IPS DF 19.7 (cell line): ENCODE results near the gene RGS19.

ENCODE experiments used
- DNase-seq: peaks from one replicate; pipeline ENCODE4 v3.0.0-alpha.2; 2013; ENCODE audit warnings: low read depth, low spot score

Gene RGS19

DNA sequence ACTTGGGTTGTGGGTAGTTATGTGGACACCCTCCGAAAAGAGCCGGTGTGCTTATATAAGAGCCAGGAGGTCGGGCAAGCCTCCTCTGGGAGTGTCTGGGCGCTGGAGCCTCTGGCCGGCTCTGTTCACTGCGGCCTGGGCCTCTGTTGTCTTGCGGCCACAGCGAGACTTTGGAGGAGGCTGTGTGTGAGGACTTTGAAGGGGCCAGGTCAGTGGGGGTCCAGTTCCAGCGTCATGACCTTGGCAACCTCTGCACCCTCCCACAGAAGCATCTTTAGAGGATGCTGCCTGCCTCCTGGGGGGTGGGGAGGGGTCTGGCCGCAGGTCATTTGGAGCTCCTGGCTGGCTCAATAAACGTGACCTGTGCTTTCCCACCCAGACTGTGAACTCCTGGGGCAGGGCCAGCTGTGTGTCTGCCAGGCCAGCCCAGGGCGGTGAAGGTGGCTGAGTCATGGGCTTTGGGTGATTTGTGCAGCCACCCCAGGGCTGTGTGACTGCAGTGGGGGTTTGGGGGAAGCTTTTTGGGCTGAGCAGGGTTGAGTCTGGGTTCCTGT lies 15.1 kb downstream of the RGS19 start:
- DNase-seq: no peak

DNA sequence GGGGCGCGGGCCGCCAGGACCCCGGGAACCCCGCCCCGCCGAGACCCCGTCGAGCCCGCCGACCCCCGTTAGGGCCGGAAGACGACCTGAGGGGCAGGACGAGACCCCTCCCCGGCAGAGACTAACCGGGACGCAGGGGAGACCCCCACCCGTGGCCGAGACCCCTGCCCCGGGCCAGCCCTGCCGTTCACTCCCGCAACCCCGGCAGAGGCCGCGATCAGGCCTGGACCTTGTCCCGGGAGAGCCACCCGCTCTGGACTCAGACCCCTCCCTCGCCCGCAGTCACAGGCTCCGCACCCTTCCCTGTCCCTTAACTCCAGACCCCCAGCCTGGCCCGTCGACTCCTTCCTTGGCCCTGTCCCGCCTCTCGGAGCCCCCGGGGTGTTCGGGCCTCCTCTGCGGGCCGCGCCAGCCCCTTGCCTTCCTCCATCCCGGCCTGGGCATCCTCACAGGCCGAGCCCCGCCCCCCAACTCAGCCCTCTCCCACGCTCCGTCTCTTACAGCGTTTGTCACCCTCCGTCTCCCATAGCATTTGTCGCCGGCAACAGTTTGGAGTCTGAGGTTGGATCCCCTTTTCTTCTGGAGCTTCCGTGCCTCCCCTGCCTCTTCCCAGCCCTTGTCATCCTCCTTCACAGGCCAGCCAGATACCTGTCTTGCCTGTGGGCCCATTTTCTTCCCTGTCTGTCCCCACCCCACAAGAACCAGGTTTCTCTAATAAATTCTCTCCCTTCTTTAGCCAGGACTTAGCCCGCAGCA lies 15.8 kb downstream of the RGS19 start:
- no peak for DNase-seq

DNA sequence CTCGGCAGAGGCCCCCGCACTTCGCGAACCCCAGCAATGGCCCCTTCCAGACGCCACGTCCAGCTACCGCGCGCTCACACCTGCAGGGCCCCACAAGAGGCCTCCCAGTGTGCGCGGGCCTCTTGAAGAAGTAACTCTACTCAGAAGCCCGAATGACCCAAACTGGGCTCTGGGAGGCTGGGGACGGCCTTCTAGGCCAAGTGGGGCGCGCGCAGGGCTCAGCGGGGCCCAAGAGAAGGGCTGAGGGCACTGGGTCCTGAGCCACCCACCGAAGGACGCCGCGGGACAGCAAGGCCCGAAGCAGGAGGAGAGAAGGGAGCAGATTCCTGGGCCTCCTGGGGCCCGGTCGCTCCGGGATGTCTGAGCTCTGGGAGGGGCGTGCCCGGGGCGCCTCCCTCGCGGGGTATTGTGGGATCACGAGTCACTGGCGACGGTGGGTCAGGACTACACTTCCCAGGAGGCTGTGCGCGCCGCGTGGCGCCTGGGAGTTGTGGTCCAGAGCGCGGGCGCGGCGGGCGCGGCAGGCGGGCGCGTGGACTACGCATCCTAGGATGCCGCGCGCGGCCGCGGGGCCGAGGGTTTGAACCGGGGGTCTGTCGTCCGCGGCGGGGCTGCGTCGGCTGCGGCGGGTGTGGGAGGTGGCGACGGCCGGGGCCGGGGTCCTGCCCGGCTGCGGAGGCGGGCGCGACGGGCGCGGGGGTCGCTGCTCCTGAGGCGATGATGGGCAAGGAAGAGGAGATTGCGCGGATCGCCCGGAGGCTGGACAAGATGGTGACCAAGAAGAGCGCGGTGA lies 16.5 kb downstream of the RGS19 start, which contains the start of gene TCEA2:
Gene TCEA2, plus strand, starts transcription at position 603 of the 793 bp plus-strand sequence. Its CDS starts 115 bp downstream, at position 718.
- peak; percentile 80 for DNase-seq

DNA sequence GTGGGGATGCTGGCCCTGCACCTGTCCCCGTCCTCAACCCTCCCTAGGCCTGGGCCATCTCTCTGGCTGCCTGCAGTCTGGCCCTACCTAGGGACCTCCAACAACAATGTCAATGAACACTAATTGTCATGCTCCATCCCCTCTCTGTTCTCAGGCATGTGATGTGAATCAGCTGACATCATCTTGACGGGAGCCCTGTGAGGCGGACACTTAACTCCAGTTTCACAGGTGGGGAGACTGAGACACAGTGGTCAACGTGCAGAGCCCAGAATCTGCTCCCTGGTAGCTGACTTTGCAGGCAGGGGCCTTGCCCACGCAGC lies 17.1 kb downstream of the RGS19 start:
- DNase-seq: no peak

DNA sequence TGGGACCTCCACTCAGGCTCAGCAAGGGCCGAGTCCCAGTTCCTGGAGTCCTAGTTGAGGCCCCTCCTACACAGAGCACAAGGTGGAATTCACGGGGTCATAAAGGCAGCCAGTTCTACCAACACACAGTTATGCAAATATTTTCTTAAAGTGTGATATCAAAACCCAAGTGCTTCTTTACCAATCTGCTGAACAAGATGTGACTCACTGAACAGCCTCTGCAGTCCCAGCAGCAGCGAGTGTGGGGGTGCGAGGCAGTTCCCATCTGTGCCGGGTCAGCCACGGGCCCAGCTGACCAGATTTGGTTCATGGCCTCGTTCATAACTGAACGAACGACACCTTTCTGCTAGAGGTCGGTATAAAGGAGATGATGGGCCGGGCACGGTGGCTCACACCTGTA lies 20.8 kb downstream of the RGS19 start:
- DNase-seq: no peak

DNA sequence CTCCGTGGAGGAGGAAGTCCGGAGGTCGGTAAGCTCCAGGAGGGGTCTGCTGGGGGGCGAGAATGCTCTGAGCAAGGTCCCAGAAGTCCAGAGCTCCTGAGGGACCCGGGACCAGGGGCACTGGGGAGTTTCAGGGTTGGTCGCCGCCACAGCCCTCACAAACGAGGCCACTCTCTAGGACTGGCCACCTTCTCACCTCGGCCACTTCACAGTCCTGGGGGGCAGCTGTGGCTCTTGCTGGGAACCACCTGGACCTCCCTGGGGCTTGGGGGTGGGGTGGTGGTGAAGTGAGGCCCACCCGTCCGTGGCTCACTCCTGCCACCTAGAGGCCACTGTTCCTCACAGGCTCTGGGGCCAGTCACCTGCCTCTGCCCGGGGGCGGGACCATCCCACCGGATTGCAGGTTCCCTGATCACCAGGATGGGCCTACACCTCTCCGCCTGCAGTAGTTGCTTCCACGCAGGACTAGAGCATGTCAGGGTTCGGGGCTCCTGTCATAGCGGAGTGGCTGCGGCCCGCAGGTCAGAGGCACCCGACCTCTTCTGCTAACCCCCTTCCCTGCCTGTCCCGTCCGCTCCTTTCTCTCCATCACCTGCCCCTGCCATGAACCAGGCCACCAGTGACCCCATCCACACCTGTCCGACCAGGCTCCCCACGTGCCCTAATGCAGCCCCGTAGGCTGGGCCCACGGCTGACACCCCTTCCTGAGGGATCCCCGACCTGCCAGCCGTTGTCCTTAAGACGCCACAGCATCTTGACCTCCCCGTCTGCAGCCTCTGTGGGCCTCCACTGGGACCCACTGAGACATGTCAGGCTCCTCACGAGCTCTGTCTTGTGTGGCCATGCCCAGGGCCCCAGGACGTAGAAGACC lies 21.5 kb downstream of the RGS19 start:
- DNase-seq: no peak

DNA sequence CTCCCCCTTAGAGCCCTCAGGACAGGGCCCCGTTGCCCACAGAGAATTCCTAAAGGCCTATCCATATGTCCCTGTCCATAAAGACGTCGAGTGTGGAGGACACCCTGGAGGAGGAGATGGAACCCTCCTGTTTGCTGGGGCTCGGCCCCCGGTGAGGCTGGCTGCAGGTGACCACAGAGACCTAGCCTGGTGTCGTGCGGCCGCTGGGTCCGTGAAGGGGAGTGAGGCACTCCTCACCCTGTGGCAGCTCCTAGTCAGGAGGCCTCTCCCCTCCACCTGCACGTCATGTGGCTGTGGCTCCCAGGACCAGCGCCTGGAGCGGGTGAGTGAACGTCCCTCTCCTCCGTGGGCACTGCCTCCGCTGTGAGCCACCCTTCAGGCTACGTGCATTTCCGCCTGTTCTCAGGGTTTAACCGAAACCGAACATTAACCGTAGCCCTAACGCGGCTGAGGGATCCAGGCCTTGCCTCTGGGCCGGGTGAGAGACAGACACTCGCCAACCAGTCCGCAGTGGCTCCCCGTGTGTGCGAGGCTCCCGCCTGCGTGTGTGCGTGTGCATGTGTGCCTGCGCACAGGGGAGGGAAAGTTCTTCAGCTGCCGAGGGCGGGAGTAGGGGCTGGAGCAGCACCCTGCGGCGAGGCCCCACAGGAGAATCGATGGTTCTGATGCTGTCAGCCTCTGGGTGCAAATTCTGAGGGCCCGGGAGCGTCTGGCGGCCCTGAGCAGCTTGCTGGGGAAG lies 22.3 kb downstream of the RGS19 start:
- no peak for DNase-seq

DNA sequence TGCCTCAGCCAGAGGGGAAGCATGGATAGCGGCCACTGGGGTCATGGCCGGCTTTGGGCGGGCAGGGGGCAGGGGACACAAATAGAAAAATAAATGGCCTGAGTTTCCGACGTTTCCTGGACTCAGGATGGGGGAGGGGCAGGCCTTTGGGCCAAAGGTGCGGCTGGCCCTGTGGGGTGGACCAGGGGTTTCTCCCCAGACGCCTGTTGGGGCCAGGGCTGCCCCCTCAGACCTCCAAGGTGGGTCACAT lies 22.8 kb downstream of the RGS19 start:
- no peak for DNase-seq

DNA sequence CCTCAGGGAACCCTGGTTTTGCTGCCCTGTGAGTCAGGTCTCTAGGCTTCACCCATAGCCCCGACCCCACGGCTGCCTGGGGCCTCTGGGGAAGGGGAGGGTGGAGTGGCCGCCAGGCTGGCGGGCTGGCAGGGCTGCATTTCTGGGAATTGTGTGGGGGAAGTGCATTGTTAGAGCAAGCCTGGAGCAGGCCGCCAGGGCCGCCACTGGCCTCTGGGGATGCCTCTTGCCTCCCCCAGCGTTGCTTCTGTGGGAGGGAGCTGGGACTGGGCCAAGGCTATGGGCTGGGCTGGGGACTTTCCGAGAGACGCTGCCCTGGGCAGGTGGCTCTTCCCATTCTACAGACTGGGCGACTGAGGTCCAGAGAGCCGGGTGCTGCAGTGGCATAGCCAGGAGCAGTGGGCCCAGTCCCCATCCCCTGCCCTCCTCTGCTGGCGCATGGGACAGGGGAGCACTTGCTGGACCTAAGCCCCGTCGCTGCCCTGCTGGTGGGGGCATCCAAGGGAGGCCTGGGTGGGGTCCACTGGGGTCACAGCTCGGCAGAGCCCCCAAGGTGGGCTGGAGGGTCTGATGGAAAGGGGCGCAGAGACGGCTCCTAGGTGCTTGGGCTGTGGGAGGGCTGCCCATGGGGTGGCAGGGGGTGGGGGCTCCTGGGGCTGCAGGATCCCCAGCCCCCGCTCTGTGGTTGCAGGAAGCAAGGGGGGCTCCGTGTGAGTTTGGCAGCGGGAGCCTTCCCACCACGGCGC lies 23.3 kb downstream of the RGS19 start:
- no peak for DNase-seq

DNA sequence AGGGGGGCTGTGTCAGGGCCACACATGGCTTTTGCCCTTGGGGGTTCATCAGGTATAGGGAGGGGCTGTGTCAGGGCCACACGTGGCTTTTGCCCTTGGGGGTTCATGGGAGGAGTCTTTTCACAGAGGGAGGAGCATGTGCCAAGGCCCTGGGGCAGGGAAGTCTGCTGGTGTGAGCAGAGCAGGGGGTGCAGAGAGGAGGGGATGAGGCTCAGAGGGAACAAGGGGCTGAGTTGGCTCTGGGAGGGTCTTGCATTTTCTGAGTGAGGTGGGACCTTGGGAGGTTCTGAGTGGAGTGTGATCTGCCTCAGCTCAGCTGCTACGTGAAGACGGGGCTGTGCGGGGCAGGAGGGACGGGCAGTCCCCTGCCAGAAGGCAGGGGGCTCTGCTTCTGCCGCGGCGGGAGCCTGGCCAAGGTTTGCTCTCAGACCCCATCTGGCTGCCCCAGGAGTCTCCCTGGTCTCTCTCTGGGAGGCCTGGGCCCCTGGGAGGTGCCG lies 23.9 kb downstream of the RGS19 start:
- DNase-seq: no peak

DNA sequence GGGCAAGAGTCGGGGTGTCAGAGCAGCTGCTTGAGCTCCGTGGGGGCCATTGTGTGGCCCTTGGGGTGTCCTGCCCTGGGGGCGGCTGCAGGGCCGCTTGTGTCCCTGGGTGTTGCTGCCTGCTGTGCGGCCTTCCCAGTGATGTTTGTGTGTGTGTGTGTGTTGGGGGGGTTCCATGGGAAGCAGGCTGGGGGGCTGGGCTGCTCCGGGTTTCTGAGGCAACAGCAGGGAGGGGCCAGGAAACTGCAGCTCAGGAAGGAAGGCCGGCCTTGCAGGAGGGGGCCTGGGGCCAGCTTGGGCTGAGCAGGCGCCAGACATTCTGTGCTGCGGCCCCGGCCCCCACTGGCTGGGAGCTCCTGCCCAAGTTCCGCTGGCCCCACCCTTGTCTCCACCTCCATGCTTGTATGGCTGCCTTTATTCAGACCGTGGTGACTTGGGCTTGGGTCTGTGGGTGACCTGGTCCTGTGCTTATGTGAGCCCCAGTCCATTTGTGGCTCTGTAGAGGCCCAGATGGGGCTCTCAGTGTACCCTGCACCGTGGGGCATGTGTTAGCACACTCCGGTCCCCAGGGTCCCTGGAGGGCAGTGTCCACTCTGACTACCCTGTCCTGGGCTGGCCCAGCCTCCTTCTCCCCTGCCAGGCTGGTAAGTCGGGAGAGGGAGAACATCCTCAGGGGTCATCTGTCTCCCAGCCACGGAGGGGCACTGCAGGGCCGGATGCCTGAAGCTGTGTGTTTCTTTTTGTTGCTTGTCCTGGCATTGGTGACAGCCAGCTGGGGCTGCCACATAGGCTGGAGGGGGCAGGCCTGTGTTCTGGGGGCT lies 25.3 kb downstream of the RGS19 start:
- DNase-seq: no peak

DNA sequence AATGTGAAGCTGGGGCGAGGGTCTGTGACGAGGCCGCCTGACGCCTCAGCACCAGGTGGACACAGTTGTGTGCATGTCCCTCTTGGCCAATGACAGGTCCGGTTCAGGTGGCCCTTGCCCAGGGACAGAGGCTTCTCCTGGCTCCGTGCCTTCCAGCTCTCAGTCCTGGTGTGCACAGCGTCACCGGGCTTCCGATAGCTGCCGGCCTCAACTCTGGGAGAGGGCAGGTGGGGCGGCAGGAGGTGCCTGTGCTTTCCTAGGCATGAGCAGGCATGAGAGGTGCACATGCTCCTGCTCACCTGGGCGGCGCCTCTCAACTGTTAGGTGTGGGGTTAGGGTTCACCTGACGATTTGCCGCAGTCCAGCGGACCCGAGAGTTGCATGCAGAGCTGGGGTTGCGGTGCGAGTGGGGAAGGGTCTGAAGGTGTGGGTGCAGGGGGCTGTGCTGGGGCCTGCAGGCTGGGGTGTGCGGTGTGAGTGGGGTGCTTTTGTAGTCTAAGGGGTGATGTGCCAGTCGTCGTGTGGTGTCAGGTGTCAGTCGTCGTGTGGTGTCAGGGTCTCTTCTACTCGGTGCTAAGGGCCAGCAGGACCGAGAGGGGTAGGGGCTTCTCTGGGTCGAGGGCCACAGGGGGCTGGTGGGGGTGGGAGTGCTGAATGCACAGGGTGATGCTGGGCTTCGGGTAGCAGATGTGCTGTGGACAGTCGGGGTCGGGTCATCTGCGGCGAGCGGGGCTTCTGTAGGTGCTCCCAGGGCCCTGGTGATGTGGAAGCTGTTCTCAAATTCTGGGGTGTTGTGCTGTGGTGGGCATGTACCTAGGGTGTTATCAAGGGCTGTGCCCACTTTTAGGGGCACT lies 26.1 kb downstream of the RGS19 start:
- DNase-seq: no peak

DNA sequence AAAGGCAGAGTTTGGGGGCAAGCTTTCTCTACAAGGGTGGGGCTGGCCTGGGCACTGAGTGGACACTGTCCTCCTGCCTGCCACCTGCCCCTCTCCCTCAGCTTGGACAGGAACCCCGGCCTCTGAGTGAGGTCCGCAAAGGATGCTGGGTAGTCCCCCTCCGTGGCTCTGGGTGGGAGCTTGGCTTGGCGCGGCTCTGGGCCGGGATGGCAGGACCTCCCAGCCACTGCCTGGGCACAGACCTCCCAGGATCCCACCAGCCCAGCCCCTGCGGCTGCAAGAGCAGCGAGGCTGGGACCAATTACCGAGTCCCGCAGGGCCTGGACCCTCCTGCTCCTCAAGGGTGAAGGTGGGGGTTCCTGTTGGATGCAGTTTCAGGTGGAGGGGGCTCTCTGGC lies 27.0 kb downstream of the RGS19 start:
- DNase-seq: no peak

DNA sequence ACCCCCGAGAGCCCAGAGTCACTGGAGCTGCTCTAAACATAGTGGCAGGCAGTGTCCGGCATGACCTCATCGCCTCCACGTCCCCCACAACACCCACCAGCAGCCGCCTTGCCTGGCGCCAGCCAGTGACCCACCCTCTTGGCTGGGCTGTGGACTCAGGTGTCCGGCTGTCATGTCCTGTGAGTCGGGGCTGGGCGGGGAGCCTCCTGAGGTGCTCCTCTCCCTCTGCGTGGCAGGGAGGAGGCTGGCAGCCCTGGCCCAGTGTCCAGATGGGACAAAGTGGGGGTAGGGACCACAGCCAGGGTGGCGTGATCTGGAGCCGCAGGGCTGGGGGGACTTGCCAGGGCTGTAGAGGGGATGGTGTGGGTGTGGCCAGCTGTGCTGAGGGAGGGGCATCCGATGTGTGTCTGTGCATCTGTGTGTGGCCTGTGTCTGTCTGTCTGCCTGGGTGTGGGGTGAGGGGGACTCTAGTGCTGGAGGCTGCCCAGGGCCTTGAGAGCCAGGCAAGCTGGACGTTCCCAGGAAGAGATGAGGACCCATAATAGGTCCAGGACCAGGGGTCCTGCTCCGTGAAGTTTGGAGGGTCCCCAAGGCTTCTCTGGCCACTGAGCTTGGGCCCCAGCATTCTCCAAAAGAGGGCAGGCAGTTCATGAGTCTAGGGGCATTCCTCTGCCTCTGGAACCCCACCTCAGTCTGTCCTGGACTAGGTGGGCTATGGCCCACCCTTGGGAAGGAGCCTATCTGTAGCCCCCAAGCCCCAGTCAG lies 27.6 kb downstream of the RGS19 start:
- DNase-seq: no peak

DNA sequence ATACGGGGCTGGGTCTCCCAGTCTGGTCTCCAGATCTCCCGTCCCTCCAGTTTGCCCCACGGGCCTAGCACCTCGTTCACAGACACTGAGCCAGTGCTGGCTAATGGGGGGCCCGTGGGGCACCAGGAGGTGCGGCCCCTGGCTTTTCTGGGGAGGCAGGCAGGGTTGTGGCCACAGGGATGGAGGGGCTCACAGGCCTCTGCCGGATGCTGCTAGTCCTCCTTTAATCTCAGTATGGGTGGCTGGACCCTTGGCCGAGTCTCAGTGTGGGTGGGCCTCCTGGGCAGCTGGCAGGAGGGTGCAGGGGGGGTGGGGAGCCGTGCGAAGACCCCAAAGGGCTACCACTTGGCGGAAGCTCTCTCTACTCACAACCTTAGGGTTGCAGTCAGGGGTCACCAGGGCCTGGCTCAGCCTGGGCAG lies 28.3 kb downstream of the RGS19 start:
- DNase-seq: no peak

DNA sequence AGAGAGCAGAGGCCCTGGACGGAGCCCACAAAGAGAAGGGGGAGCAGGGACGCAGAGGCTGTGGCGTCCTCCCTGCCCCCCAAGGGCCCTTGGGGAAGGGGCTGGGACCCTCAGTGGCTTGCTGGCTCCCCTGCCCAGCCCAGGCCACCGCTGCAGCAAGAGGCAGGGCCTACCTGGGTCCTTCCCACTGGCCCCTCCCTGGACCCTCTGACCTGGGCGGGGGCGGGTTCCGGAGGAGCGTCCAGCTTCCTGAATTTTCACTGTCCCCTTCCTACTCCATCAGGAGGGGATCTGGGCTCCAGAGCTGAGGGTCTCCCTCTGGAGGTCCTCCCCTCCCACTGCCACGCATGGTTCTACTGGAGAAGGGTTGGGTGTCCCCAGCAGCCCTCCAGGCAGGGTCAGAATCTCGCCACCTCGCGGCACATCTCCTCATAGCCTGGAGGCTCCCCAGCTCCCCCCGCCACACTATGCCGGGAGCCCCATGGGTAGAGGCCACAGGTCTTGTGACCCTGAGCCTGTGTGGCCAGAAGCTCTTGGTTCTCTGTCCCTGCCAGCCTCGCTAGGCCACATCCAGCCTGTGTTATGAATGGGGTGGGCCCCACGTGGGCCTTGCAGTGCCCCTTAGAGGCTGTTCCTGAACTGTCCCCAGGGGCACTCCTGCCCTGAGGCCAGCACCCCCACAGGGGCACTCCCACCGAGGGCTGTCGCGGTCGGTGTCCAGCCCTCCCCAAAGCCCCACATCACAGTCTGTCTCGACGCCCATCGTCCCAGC lies 28.9 kb downstream of the RGS19 start:
- DNase-seq: no peak

DNA sequence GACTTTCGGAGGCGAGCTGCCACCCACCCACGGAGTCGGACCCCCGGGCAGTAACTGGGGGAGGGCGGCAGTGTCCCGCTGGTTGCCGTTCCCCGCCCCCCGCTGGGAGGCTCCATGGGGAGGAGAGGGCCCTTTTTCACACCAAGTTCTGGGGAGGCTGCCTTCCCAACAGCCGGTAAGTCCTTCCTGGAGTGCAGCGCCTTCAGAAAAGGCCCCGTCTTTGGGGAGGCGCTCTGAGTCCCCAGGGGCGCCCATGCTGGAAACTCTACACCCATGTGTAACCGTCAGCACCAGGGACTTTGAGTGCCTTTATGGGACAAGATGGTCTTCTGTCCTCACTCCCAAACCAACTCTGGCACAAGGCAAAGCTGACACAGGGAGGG lies 29.4 kb downstream of the RGS19 start:
- no peak for DNase-seq
